NCI-H1930 (cell line): Measurements from ENCODE around the gene XPNPEP2.

ENCODE experiments used
- DNase-seq, 2 experiments: peaks; one replicate each; lab custom pipeline; 2025; lab: John Stamatoyannopoulos, UW

The XPNPEP2 gene

DNA sequence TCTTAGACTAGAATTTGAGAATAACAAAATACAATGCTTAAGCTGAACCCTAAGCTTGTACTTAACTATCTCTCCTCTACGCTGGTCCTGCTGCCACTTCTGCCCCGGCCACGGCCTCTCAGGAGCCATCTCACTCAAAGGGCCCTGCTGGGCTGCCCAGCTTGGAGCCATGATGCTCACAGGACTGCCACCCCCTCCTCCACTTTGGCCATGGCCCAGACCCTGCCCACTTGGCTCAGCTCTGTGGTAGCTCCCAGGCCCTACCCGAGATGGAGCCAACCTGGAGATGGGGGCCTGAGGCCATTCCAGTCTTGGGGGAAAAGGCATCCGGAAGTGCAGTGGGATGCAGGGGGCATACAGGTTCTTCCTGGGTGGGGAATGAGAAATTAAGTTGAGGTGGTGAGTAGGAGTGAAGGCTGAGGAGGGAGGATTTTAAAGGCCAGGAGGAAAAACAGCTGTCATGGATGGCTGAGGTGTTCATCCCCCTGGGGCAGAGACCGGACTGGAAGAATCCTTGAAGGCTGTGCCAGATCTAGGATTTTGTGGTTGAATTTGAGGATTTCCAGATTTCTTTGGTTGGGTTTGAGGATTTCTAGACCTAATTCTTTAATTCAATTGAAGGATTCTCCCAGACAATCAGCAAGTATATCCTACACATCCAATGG, 41.8 kb downstream of the XPNPEP2 start:
- no peak for DNase-seq

DNA sequence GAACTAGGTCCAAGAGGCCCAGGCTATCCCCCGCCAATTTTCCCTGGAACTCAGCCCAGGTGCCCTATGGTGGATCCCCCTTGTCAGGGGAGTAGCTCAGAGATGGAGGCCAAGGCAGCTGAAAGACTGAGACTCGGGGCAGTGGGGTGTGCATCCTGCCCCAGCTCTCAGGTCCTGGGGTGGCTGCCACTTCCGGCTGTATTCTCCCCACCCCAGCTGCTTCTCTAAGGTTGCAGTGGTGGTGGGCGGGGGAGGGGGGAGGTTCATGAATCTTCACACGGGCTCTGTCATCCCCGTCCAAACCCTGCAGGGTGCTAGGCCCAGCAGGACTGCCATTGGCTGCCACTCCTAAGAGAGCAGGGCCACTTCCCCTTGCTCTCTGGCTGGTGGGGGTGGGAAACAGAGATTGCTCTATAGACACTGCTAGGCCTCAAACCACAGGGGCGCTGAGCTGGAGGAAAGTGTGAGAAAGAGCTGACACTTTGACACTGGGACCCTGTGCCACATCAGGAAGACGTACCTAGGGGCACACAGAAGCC, 42.4 kb downstream of the XPNPEP2 start:
- DNase-seq, result no peak

DNA sequence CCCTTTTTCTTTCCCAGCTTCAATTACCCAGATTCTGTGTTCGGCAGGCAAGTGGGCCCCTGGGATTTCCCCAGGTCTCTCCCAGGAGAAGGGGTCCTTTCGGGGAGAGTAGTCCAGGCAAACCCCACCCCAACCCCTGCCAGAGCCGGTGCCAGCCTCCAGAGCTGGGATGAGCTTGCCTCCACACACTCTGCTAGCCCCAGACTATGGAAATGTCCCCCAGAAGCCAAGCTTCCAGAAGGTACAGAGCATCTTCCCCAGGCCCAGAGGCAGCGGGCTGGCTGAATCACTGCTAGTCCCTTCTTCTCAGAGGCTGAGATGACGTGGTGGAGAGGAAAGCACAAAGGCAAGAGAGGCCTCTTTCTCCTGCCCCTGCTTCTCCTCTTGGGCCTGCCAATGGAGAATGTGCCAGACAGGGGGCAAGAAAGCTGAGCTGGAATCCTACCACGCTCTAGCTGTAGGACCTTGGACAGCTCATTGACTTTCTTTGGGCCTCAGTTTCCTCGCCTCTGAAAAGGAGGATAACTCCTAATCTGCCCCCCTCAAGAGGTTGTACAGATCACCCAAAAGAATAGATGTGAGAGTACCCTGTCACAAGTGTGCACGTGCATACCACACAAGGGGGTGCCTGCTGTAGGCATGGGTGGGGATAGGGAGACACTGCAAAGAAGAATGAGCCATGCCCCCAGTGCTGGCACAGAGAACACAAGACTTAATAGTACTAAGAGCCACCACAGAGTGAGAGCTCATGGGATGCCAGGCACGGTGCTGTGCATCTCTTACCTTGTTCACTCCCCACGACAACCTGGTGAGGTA, 43.1 kb downstream of the XPNPEP2 start:
- DNase-seq, result no peak

DNA sequence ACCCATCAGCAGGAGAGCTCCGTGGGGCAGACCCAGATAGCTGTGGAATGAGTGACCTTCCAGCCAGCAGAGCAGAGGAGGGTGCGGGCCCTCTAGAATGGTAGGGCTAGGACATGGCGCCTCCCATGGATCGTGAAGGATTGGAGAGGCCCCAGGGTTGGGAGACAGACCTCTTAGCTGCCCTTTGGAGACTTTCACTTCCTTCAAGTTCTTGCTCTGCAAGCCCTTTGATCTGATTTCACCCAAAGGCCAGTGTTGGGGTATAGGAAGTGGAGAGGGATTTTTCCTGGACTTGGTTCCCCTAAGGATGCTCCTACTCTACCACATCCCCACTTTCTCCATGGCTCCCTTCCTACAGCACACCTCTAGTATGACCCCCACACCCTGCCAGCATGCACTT, 43.9 kb downstream of the XPNPEP2 start:
- no peak for DNase-seq

DNA sequence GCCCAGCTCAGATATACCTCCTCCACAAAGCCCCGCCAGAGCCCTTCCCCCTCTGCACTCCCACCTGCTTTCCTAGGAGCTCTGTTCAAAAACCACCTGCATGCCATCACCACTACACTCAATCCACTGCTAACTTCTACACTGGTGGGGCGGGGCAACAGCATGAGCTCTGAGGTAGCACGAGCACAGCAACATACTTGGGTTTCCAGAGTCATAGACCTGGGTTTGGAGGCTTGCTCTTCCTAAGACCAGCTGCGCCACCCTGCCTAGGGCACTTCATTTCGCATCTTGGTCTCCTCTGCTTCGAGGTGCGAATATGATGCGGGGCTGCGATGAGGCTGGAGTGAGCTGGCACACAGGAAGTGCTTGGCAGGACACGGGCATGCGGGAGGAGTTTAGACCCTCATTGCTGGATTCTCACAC, 44.5 kb downstream of the XPNPEP2 start:
- DNase-seq, result no peak

DNA sequence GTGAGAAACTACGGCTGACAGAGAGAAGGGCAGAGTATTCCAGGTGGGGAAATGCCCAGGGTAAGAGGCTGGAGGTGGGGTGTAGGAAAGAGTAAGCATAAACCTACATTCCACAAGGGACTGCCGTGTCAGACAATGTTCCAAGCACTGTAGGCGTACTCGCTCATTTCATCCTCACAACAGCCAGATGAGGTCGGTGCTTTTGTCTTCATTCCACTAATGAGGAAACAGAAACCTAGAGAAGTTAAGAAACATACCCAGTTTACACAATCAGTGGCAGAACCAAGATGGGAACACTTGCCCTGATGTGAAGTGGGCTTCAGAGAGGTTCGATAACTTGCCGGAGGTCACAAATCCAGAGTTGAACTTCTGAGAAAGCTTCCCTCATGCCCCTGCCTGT, 45.6 kb downstream of the XPNPEP2 start:
- DNase-seq, result no peak

DNA sequence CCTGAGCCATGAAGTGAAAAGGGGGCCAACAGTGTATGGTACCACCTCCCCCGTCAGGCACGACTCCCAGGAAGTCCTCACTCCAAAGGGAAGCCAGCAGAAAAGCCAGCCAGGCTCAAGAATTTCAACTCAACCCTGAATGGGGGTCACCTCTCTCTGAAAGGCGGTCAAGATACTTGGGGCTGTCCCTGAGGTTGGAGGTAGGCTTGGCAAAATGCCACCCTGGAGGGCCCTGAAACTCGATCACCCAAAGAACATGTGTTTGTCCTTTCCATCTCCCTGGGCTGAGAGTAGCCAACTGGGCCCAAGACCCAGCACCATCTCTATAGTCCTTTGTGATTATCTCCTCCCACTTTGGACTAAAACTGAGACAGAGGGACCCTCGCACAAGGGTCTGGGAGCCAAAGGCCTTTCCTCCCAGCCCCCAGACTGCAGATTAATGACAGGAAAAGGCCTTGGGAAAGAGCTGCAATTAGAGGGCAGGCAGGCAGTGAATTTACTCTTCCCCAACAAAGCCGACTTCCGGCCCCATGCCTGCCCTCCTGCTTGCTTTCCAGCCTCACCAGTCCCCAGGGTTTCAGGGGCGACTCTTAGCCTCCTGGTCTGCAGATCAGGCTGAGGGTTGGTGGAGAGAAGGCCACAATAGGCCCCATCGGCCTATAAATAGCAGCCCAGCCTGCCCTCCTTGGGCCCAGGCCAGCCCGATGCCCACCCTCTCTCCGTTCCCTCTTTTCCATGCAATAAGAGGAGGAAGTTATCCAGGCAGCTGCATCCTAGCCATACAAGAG, 46.6 kb downstream of the XPNPEP2 start:
- no peak for DNase-seq

DNA sequence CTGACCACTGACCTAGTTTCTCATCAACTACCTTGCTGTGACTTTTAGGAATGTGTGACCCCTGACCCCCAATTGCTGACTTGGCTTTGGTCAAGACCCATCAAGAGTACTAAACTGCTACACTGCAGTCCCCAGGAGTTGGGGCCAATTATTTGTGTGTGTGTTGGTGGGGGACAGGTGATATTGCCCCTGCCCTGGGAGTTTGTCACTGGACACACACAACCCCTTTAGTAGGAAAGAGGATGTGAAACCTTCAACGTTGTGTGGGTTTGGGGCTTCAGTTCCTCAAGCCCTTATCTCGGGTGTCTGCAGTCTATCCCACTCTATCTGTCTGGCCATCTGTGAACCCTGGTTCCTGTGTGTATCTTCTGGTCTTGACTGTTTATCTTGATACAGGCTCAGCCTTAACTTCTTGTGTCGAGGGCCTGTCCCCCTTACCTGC, 47.5 kb downstream of the XPNPEP2 start:
- no peak for DNase-seq

DNA sequence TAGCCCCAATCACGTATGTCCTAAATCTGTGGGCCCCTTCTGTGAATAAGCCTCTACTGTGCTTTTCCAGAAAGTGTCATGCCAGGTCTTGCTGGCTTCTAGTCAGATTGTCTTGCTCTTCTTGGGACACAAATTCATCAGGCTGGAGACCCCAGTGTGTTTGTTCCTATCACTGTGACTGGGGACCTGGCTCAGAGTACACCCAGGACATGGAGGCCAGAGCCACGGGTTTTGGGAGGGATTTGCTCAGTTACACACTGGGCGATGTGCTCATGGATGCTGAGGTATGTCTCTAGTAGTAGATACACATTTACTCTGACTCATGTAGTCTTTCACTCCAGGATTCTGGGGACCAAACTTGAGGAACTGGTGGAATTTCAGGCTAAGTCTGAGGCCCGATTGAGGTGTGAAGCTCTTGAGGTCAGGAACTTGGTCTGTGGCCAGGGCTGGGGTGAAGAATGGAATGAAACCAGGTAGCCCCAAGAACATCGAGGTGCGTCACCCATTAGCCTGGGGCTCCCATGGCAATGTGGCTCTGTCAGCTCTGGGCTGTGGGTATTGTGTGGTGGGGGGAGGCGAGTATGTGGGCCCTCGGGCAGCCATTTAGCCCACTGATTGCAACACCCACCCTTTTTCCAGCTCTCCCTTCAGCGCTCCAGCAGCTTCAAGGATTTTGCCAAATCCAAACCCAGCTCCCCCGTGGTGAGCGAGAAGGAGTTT, 48.7 kb downstream of the XPNPEP2 start:
- DNase-seq, result no peak

DNA sequence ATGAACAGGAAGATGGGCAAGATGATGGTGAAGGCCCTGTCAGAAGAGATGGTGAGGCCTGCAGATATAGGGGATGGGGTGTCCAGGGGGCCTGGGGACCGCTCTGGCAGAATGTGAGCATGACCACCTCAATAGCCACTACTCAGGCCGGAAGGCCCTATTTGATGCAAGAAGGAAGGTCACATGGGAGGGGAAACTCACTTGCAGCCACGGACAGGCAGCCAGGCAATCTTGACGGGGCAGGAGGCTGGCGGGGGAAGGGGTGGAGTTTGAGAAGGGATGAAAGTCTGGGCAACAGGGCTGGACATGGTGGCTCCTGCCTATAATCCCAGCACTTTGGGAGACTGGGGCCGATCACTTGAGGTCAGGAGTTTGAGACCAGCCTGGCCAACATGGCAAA, 49.7 kb downstream of the XPNPEP2 start:
- no peak for DNase-seq

DNA sequence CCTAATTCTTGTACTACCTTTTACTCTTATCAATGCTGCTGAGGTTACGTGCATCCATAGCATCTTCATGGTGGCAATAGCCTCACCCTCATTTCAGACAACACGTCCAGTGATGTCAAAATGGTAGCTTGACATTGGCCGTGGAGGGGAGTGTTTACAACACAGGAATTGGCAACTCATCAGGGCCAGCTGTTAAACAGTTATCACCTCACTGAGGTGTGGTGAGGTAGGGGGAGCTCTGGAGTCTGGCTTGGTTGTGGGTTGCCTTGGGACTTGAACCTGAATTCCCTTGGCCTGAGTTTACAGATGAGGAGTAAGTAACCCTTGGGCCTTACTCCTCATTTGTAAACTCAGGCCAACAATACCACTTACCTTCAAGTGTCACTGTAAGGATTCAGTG, 51.4 kb downstream of the XPNPEP2 start:
- no peak for DNase-seq

DNA sequence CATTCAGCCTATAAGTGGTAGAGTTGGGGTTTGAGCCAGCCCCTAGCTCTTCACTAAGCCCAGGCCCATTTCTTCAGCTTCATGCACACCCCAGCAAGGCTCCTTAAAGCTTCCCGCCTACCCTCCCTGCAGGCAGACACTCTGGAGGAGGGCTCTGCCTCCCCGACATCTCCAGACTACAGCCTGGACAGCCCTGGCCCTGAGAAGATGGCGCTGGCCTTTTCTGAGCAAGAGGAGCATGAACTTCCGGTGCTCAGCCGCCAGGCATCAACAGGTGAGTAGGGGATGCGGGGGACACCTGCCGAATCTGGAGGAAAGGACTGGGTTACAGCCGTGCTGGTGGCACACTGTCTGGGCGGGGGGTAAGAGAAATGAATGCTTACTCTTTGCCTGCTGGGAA, 52.0 kb downstream of the XPNPEP2 start:
- DNase-seq, result no peak

DNA sequence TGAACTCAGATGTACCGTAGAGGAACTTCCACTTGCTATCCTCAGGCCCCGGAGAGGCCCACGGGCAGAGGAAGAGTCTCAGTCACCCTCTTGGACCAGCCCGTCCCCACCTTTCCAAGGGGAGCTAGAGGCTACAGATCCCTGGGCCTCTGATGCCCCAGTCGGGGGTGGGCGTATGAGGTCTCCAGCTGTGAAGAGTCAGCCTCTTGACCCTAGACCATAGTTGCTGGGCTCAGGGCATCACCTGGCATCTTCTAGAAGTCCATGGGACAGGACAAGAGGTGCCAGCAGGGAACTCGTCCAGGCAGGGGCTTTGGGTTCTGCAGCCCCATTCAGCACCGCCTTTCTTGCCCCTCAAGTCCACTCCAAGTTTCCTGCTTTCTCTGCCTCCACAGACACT, 52.6 kb downstream of the XPNPEP2 start:
- no peak for DNase-seq

DNA sequence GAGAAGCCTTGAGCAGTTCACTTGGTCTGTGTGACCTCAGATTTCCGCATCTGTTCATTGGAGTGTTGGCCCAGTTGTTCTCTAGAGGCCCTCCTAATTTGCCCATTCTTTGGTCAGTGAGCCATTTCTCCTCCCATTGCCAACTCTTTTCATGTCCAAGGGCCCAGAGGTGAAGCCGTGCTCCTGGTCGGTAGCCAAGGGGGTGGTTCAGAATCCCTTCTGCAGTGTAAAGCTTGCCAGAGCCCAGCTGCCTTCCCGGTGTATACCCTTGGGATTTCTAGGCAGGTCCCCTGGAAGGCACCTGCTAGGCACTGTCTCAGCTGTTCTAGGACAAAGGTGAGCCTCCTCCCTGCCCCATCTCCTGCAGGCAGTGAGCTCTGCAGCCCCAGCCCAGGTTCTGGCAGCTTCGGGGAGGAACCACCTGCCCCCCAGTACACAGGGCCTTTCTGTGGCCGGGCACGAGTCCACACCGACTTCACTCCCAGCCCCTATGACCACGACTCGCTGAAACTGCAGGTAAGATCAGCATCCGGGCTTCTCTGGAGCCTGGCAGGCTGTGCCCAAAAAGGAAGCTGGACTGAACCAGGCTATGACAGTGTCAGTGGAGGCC, 53.3 kb downstream of the XPNPEP2 start:
- DNase-seq, result no peak

DNA sequence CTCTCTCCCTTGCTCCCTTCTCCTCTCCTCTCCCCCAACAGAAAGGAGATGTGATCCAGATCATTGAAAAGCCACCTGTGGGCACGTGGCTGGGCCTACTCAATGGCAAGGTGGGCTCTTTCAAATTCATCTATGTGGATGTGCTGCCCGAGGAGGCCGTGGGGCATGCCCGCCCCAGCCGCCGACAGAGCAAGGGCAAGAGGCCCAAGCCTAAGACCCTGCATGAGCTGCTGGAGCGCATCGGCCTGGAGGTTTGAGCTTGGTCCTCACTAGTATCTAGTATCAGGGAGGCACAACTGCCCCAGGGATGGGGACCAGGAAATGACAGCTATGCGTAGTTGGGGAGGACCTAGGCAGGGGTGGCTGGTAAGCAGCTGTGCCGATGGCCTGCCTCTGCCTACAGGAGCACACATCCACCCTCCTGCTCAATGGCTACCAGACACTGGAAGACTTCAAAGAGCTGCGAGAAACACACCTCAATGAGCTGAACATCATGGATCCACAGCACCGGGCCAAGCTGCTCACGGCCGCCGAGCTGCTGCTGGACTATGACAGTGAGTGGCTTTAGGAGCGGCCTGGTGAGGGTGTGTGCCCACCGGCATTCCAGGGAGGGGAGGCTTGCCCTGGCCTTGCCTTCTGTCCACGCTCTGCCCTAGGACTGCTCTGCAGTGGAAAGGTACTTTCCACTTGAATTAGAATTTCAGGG, 54.0 kb downstream of the XPNPEP2 start:
- no peak for DNase-seq

DNA sequence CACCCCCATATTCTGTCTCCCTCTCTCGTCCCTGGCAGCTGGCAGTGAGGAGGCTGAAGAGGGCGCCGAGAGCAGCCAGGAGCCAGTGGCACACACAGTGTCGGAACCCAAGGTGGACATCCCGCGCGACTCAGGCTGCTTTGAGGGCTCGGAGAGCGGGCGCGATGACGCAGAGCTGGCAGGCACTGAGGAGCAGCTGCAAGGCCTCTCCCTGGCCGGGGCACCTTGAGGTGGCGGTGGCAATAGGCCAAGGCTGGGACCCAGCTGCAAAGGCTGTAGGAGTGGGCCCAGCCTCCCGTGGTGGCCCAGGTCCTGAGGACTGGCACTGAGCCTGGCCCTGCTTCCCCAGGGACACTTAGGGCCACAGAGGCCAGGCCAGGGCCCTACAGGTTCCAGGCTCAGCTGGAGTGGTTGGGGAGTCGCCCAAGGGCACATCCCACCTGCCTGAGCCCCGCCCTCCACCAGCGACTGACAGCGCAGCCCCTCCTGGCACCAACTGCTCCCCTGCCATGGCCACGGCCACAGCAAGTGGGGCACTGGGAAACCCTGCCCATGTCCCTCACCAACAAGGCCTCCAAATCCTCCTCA, 54.9 kb downstream of the XPNPEP2 start:
- no peak for DNase-seq

DNA sequence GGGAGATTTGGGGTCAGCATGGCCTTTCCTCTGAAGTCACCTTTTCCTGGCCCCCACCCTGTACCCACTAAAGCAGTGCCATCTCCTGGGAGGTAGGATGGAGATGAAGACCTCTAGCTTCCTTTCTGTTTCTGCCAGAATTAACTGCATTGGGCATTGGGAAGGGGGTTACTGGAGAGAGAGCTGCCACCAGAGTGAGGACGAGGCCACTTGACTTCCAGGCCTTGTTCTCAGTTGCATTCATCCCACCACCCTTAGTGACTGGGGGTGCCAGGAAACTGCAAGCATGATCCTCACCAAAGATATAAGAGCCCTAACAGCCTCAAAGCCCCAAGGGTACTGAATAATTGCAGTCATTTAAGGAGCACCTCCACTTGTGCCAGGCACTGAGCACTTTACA, 56.8 kb downstream of the XPNPEP2 start:
- DNase-seq, result no peak

DNA sequence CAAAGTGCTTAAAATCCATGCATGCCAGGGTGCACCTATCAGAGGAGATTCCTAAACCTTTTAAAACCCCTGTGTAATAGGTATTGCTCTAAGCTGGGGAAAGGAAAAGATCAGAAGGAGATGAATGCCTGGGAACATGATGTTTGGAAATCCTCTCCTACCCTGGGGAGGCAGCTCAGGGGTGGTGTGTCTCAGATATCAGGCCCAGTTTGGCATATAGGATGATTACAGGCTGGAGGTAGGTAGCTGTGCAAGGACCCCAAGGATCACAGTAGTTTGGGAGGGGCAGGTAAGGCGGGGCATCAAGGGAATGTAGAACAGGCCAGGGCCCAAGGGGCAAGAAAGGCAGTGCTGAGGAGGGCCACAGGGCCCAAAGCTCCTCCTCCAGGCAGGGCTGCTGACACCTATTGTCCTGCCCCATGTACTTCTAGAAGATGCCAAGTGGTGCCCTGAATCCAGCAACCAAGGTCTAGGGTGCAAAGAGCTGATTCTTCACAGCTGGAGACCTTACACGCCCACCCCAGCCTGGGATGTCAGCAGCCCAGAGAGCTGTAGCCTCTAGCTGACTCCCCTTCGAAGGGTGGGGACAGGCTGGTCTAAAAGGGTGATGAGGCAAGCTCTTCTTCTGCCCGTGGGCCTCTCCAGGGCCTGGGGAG, 58.6 kb downstream of the XPNPEP2 start:
- DNase-seq, result no peak

DNA sequence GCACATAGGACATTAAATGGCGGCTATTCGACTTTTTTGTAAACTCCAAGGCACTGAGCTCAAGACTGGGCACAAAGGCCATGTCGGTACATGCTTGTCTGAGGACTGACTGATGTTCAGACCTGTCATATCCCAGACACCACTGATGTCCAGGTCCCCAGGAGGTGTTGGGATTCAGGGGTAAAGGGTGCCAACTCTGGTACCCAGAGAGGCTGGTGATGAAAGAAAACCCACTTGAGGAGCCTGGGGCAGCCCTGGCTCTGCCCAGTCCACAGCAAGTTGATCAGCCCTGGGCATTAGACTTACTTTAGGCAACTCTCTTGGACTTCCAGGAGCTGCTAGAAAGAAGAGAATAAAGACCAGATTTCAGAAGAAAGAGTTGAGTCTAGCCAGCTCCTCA, 59.7 kb downstream of the XPNPEP2 start:
- DNase-seq, result no peak

DNA sequence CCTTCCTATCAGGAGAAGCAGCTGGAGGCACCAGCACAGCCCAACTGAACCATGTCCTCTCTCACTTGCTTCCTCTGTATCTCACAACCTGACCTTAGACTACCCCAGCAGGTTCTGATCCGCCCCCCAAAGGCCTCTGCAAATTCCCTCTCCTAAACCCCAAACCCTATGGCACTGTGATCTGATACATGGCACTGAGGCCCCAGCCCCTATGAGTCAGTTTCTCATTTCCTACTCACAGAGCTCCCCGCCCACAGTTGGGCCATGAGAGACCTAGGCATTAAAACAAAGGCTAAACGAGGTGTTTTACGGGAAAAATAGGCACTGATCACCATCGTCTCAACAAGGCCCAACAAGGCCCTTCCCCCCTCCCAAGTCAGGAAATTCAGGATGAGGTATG, 60.1 kb downstream of the XPNPEP2 start:
- no peak for DNase-seq
